NOMO-1 (cell line): ENCODE data around the gene ATP5ME.

Experiments
- DNase-seq, 2 experiments: peaks; one replicate each; lab custom pipeline; 2025; ENCODE audit not compliant: unreplicated experiment in 2 of 2; lab: John Stamatoyannopoulos, UW

The ATP5ME gene

DNA sequence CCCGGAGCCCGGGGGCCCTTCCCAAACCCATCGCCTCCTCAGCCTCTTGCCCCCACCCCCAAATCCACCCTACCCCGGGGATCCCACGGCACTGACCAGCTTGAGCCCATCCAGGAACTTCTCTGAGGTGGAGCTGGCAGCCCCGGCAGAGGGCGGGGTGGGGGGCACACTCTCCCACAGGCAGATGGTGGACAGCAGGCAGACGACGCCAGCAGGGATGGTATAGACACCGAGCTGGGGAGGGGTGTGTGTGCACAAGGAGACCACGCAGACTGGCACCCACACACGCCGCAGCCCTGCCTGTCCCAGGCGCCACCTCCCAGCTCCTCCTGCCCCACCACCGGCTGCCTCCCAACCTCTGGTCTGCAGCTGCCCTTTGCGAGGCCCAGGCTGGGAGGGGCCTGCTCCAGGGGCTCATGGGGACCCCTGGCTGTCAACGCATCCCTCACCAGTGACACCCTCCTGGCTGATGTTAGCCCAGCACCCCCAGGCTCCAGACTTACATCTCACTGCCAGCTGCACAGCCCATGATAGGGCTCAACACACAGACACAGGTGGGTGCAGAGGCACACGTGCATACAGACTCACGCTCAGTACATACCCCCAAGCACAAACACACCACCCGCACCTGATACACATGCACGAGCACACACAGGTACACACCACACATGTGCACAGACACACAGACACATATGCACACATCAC is 10.7 kb upstream of the ATP5ME start:
- no peak for DNase-seq

- DNase-seq = peak in 1 of 2 experiments; percentile 16
Measured at GRCh38 chr4:683982-684622, 10.0 kb upstream of the ATP5ME start.

- DNase-seq = no peak
Measured at GRCh38 chr4:683247-683897, 9.3 kb upstream of the ATP5ME start.

GRCh38 chr4:682490-683172 is 8.6 kb upstream of the ATP5ME start:
- DNase-seq = no peak

- no peak for DNase-seq
Measured at GRCh38 chr4:681736-682451, 7.8 kb upstream of the ATP5ME start.

DNA sequence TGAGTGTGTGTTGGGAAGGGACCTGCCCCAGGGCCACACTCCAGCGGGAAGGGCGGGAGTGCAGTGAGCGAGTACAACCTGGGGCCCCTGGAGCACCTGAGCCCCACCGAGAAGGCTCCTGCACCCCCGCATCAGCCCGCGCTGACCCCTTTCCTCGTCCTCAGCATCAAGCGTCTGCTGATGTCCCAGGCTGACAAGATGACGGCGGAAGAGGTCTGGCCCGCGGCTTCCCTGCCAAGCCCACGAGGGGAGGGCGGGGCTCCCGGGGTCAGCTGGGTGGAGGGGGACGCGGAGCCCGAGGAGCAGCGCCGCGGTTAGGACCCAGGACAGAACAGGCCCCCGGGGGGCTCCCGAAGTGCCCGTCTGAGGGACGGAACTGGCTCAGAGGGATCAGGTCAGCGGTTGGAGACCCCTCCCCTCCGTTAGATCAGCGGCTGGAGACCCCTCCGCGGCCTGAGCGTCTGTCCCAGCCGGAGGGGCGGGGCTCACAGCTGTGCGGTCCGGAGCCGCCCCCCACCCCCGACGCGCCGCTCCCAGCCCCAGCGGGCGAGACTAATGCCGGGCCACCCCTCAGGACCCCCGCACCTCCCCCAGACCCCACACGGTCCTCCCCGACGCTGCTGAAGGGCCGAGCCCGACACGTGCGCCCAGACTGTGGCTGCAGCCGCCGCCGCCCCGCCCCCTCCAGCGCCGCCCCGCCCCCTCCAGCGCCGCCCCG is 7.0 kb upstream of the ATP5ME start:
- DNase-seq = no peak

DNA sequence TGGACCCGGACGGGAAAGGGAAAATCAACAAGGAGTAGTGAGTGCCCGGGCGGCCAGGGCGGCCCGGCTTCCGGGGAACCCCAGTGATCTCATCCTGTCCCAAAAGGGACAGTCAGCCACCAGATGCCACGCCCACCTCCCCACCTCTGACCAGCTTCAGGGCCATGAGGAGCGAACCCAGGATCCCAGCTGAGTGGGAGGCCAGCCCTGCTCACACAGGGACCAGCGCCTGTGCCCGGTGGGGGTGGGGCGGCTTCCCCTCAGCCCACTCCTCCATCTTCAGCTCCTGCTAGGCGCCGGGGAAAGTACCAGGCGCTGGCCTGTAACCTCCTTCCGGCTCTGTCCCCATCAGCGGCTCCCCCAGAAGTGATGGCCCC is 6.5 kb upstream of the ATP5ME start:
- no peak for DNase-seq

DNA sequence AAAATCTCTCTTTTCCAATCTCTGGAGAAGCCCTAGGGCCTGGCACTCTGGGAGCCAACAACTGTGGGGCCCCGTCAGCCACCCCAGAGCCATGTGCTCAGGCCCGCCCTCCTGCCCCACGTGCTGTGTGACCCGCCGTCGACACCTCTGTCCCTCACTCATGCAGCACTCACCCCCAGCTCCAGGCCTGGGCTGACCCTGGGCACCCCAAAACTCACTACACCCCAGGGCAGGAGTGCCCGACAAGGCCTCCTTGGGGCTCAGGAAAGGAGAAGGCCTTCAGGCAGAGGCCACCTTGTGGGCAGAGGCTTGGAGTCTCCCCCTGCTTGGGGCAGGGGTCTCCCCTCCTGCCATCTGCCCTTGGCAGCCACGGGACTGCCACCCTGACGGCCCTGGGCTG is 6.0 kb upstream of the ATP5ME start:
- DNase-seq = no peak

GRCh38 chr4:679629-680028 is 5.6 kb upstream of the ATP5ME start:
- DNase-seq = no peak

- DNase-seq = no peak
Measured at GRCh38 chr4:679104-679481, 5.0 kb upstream of the ATP5ME start.

DNA sequence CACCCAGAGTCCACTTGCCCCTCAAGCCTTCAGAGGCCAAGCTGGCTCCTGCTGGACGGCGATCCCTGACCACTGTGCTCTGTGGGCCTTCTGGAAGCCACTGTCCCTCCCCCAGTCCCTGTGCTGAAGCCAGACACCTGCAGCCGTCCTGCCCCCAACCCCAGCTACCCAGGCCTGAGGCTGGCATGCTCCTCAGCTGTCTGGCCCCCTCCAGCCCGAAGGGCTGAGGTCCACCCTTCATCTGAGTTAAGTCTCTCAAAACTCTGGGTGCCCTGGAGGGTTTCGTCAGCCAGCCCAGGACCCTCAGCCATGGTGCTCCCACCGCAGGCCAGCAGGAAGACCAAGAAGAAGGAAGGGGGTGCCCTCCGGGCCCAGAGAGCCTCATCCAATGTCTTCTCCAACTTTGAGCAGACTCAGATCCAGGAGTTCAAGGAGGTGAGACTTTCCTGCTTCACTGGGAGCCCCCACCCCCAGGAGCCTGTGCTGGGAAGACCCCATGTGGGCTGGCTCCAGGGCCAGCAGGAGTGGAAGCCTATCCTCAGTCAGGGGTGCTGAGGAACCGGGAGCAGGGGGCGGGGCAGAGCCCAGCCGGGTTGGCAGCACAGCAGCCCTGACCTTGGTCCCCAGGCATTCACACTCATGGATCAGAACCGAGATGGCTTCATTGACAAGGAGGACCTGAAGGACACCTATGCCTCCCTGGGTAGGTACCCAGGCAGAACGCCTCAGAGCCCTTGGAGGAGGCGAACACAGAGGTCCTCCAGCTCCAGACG is 4.4 kb upstream of the ATP5ME start:
- DNase-seq = no peak

- no peak for DNase-seq
Measured at GRCh38 chr4:677431-678293, 3.6 kb upstream of the ATP5ME start.

DNA sequence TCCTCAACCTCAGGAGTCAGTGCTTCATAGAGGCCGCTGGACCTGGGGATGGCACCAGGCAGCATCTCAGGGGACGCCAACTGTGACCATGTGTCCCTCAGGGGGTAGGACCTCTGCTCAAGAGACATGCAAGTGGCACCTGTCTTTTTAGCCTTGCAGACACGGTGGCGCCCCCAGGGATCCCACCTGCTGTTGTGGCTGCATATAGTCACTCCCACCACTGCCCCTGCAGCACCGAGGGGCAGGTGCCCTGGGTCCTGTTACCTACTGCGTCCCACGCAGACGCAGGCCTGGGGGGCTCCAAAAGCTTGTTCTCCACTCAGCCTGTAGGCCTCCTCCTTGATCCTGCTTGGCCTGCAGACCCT is 2.8 kb upstream of the ATP5ME start:
- no peak for DNase-seq

DNA sequence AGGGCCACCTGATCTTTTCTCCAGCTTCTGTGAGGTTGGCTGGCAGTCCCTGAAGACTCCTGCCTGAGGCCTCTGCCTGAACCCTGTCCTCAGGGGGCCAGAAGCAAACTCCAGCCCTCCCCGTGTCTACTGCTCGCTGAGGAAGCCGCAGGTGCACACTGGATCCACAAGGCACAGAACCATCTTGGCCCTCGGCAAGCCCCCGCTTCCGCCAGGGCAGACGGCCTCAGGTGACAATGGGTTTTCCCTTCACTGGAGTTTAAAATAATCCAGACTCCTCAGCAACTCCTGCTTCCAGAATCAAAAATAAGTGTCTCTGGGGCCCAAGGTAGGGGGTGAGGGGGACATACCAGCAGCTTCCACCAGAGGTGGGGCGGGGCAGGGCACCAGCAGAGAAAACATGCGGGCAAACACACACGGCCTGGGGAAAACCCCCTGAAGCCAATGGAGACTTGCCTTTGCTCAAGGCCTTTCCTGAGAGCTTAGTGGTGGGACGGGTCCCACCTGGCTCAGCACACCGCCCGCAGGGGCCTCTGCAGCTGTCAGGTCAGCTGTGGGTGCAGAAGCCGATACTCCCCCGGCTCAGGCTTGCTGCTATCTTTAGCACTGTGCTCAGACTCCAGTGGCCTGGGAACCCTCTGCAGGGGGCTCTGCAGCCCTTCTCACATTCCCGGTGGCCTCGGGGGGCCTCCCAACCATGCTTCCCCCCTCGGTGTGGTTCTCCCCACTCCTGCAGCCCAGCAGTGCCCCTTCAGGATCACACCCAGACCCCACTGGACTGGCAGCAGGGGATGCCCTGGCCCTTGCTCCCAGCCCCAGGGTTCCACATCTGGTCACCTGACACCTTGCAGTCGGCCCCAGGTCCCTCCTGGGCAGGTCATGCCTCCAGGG is 2.1 kb upstream of the ATP5ME start:
- no peak for DNase-seq

- DNase-seq = peak in 1 of 2 experiments; percentile 62
Measured at GRCh38 chr4:675036-675882, 1.2 kb upstream of the ATP5ME start.

- no peak for DNase-seq
Measured at GRCh38 chr4:673349-674091, 556 bp downstream of the ATP5ME start.
